GM10266 (cell line): Measurements from ENCODE around the gene CUBN.

Experiments used
- DNase-seq: peaks from one replicate; pipeline ENCODE4 v3.0.0; 2012; ENCODE audit errors: extremely low spot score
- TF ChIP-seq, protein P1 (sequence below): IDR thresholded peaks from 2 replicates; pipeline ENCODE4 v1.5.1; 2012; ENCODE audit warnings: mild to moderate bottlenecking, low read depth; ENCODE audit not compliant: control insufficient read depth, insufficient read depth; ENCODE audit errors: missing control alignments

The CUBN gene

DNA sequence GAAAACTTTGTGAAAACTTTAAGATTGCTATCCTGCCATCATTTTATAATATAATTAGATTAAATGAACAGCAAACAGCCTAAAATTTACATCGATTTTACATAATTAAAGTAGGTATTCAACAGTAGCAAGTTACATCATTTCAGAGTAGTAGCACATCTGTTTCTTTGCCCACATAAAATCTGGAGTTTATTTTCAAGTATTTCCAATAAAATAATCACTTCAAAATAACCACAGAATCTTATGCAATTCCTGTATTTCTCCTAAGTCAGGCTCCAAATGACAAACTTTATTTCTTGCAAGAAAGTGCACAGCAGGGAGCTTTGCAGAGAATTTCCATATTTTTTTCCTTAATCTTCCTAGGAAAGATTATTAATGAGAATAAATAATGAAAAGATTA is 82.6 kb downstream of the CUBN start:
- TF ChIP-seq, protein P1, sequence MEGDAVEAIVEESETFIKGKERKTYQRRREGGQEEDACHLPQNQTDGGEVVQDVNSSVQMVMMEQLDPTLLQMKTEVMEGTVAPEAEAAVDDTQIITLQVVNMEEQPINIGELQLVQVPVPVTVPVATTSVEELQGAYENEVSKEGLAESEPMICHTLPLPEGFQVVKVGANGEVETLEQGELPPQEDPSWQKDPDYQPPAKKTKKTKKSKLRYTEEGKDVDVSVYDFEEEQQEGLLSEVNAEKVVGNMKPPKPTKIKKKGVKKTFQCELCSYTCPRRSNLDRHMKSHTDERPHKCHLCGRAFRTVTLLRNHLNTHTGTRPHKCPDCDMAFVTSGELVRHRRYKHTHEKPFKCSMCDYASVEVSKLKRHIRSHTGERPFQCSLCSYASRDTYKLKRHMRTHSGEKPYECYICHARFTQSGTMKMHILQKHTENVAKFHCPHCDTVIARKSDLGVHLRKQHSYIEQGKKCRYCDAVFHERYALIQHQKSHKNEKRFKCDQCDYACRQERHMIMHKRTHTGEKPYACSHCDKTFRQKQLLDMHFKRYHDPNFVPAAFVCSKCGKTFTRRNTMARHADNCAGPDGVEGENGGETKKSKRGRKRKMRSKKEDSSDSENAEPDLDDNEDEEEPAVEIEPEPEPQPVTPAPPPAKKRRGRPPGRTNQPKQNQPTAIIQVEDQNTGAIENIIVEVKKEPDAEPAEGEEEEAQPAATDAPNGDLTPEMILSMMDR, result no peak
- DNase-seq, result no peak

GRCh38 chr10:17043586-17043985 is 86.0 kb downstream of the CUBN start:
- TF ChIP-seq, protein P1, result no peak
- no peak for DNase-seq

DNA sequence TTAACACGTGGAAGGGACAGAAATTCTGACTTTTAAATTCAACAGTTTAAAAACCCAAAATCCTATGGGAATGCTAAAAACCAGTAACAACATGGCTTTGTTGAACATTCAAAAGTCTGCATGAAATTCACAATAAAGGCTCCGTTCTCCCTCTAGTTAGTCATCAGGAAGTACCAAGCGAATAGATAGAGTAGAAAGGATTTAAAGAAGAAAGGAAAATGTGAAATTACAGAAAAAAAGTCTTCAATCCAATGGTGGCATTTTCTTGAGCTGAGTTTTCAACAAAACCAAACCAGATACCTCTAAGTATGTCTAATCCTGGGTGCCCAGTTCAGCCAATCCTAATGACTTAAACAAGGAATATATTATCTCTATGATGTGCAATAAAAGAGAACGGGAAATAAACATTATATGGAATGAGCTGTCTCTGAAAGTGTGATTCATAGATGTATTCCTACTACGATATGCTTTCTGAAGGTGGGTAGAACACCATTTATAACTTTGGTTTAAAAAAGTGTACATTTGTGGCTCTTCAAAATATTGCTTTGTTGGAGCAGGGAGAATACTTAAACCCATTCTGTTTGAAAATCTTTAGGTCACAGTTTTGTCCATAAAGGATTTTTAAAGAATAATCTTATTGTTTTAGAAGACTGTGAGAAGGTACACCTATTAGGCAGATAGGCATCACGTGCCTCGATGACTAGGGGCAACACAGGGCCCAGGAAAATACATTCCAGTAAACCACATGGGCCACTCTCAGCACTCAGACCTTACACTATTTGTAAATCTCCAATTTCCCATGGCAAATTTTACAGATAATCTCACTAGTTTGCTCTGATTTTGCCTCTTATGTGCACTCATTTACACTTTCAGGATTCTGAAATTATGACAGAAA is 87.7 kb downstream of the CUBN start:
- TF ChIP-seq, protein P1, result no peak
- no peak for DNase-seq

GRCh38 chr10:17038627-17039026 is 91.0 kb downstream of the CUBN start:
- DNase-seq, result no peak
- TF ChIP-seq, protein P1, result no peak

DNA sequence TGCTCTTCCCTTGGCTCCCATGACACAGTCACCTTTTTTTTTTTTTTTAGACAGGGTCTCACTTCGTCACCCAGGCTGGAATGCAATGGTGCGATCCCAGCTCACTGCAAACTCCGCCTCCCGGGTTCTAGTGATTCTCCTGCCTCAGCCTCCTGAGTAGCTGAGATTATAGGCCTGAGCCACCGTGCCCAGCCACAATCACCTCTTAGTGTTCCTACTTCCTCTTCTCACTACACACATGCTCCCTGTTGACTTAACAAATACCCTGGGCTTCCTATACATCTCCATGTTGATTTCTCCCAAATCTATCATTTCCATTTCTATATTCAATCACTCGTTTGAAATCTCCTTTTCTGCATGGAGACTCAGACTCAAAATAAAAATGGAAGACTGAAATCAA is 91.7 kb downstream of the CUBN start:
- DNase-seq, result no peak
- TF ChIP-seq, protein P1, result no peak

GRCh38 chr10:17035446-17035845 is 94.2 kb downstream of the CUBN start:
- TF ChIP-seq, protein P1, result no peak

DNA sequence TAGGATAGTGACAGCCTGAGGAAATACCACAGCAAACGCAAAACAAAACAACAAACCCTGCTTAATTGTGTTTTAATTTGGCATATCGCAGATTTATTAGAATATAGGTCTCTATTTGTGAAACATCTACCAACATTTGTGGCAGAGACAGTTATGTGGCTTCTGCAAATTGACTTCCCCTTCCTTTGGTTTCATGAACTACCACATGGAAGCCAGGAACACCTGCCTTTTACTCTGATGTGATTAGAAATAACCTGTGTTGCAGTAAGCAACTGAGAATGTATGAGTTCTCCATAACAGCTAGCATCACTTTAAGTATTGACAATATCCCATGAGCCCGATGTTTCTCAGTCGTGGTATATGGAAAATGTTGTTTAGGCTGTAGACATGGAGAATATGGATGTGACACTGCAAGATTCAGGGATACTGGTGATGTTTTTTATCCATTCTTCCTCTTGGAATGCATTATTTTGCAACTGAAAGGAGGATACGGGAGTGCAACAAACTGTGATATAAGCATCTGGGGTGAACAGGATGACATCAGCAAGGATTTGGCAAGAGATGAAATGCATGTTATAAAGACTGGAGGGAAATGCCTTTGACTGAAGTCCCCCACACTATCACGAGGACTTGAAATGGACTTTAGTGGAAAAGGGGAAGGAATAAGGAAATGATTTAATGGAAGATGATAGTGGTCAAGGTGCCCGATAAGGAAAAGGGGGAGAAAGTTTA is 95.9 kb downstream of the CUBN start:
- TF ChIP-seq, protein P1, result no peak
- no peak for DNase-seq

More at GRCh38 chr10:17035446-17035845, 94.2 kb downstream of the CUBN start:
- DNase-seq, result no peak
